CD4-positive, alpha-beta T cell treated with Interleukin-10 for 1 hour (primary cell): Measurements from ENCODE around the gene CHEK1.
"Not testable (repeated sequence)": the region's sequence is repeated elsewhere in the genome, so short reads cannot be mapped to it uniquely, and the experiment has no call there.

Source experiments
- DNase-seq: peaks from one replicate; pipeline ENCODE4 v3.0.0-alpha.2; 2020

The CHEK1 gene

GRCh38 chr11:125701018-125701610 lies 76.2 kb downstream of the CHEK1 start:
- no peak for DNase-seq

GRCh38 chr11:125701858-125702621 lies 77.1 kb downstream of the CHEK1 start:
- no peak for DNase-seq

- DNase-seq, result not testable (repeated sequence)
These were observed 79.7 kb downstream of the CHEK1 start for GRCh38 chr11:125704686-125705085.

DNA sequence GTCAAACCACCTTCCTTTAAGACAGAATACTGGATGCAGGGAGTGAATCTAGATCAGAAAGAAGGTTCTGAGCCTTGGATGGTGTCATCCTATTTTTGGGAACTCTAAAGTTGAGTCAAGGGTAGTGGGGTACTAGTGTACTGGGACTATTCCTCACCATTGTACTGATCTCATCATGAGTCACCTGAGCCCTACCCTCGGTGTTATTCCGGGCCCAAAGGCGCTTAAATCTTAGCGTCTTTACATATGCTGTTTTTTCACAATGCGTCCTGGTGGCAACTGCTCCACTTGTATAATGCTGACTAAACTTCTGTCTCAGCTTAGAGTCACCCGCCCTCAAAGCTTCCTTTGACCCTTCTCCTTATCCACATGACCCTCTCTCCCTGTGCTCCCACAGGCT lies 95.8 kb downstream of the CHEK1 start:
- no peak for DNase-seq

- no peak for DNase-seq
These were observed 99.2 kb downstream of the CHEK1 start for GRCh38 chr11:125724125-125724524.
